ENCODE results near the gene ESRRB.

Gene ESRRB

DNA sequence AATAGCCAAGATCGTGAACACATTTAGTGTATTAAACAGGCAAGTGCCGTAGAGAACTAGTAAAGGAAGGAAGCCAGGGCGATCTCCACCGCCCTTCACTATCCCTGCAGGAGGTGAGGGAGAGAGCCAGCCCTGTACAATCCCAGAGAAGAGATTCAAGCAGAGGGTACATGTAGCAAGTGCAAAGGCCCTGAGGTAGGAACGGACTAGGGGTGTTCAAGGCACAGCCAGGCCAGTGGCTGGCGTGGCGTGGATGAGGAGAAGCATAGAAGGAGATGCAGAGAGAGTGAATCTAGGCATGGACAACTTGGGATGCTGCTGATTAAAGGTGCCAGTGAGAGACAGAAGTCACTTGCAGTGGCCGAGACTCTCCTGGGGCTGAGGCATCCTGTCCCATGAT, 39.1 kb upstream of the ESRRB start:
- Histone ChIP-seq H3K36me3 (ENCODE audit: control insufficient read depth, insufficient read depth, low read length) (no peaks in the 10 kb centered on the region), H3K4me1 (ENCODE audit: control insufficient read depth, insufficient read depth, low read length, poor library complexity, severe bottlenecking) (no peaks in the 10 kb centered on the region), H3K9me3 (ENCODE audit: control insufficient read depth, low read length) (no peaks in the 10 kb centered on the region), H3K4me3 (ENCODE audit: extremely low read depth, insufficient read depth, low read length, poor library complexity, severe bottlenecking) (no peak overlapping the region), H3K27ac (ENCODE audit: low read depth, low read length, severe bottlenecking) (no peak overlapping the region)
- 83 to 85% methylated on average over 8 of the region's 8 CpGs for WGBS, 2 experiments (ENCODE audit: insufficient coverage in 2 of 2)

DNA sequence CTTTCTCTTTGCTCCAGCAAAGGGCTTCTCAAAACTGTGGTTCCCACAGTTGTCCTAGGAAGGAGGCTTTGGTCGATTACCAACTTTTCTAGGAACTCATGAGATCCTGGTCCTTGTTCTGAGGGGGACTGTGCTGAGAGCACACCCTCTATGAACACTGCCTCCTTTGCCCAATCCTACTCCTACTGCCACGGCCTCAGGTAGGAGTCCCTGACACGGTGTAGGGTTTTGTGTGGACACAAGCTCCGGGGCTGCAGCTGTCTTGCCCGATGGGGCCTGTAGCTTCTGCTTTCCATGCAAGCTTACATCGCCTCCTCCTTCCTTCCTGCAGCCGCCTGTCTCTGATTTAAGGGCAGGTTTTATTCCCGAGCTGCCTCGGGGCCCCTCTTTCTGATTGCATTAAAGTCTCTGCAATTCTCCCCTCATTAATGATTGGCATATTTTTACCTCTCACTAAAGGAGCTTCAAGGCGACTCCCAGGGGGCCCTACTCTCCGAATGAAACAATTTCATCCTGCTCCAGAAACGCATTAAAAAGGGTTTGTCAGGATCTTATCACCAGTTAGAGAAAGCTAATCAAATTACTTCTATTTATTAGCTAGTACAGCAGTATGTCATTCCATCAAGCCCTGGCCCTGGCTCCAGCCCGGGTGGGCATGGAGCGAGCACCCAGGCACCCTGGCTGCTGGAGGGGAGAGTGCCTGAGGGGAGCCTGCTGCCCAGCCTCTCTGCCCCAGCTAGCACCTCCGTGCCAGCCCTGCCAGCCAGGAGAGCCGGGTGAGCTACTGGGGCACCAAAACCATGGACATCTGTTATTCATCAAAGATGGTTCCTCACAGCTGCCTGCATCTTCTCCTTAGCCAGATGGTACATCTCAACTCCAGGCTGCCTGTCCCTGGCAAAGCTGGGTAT, 38.0 kb upstream of the ESRRB start:
- no peak overlapping the region for H3K4me3 ChIP-seq (ENCODE audit: extremely low read depth, insufficient read depth, low read length, poor library complexity, severe bottlenecking)
- H3K27ac ChIP-seq (ENCODE audit: low read depth, low read length, severe bottlenecking), result no peak overlapping the region
- H3K4me1 ChIP-seq (ENCODE audit: control insufficient read depth, insufficient read depth, low read length, poor library complexity, severe bottlenecking), result no peaks in the 10 kb centered on the region
- WGBS, 2 experiments (ENCODE audit: insufficient coverage in 2 of 2), result 88% methylated on average over 13 to 15 of the region's 16 CpGs
- no peaks in the 10 kb centered on the region for H3K9me3 ChIP-seq (ENCODE audit: control insufficient read depth, low read length)
- H3K36me3 ChIP-seq (ENCODE audit: control insufficient read depth, insufficient read depth, low read length), result no peaks in the 10 kb centered on the region

DNA sequence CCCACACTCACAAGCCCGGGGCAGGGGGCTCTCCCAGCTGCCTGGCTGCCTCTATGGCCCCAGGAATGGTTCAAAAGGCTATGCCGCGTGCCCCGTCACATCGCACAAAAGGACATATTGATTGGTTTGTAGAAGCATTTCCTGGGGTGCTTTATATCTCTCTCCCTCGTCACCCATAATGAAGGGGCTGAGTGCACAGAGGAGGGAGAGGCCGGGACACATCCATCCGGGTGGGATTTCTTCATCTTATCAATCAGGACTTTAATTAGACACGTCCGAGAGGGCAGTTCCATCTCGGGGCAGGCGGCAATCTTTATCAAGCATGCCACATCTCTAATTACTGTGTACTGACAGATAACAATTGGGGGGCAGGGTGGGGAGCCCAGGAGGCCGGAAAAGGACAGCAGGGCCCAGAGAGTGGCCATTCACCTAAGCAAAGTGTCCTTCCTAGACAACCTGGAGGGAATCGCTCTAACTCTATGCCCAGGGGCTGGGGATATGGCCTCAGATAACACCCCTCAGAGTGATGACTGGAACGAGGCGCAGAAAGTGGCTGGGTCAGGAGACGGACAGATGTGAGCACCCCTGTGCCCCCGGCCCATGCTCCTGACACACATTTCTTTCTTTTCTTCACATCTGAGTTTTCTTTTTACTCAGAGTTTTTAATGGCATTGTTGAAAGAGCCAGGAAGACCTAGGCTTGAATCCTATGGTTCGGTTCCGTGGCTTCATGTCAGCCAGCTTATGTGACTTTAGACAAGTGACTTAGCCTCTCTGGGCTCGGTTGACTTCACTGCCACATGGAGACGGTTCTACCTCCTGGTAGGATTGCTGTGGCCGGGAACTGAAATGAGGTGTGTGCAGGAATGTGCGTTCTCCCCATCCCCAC, 36.0 kb upstream of the ESRRB start:
- Histone ChIP-seq H3K27ac (ENCODE audit: low read depth, low read length, severe bottlenecking) (no peak overlapping the region), H3K4me3 (ENCODE audit: extremely low read depth, insufficient read depth, low read length, poor library complexity, severe bottlenecking) (no peak overlapping the region), H3K36me3 (ENCODE audit: control insufficient read depth, insufficient read depth, low read length) (no peaks in the 10 kb centered on the region), H3K4me1 (ENCODE audit: control insufficient read depth, insufficient read depth, low read length, poor library complexity, severe bottlenecking) (no peaks in the 10 kb centered on the region), H3K9me3 (ENCODE audit: control insufficient read depth, low read length) (peaks cover 4% of the 10 kb centered on the region)
- WGBS, 2 experiments (ENCODE audit: insufficient coverage in 2 of 2), result 76 to 87% methylated on average over 5 to 12 of the region's 24 CpGs

DNA sequence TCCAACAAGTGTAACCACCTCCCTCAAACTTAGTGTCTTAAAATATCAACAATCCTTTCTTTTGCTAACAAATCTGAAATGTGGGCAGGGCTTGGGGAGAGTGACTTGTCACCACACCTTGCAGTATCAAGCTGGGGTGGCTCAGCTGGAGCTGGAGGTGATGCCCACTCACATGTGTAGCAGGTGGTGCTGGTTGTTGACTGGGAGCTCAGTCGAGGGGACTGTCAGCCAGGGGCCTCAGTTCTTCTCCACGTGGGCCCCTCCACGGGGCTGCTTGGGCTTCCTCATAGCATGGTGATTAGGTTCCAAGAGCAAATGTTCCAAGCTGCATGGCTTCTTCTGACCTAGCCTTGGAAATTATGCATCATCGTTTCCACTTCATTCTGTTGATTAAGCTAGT, 32.6 kb upstream of the ESRRB start:
- no peak overlapping the region for H3K4me3 ChIP-seq (ENCODE audit: extremely low read depth, insufficient read depth, low read length, poor library complexity, severe bottlenecking)
- peaks cover 5% of the 10 kb centered on the region for H3K4me1 ChIP-seq (ENCODE audit: control insufficient read depth, insufficient read depth, low read length, poor library complexity, severe bottlenecking)
- no peak overlapping the region for H3K27ac ChIP-seq (ENCODE audit: low read depth, low read length, severe bottlenecking)
- no peaks in the 10 kb centered on the region for H3K36me3 ChIP-seq (ENCODE audit: control insufficient read depth, insufficient read depth, low read length)
- peaks cover 4% of the 10 kb centered on the region for H3K9me3 ChIP-seq (ENCODE audit: control insufficient read depth, low read length)
- WGBS, 2 experiments (ENCODE audit: insufficient coverage in 2 of 2), result 72 to 95% methylated on average over 3 to 4 of the region's 4 CpGs

DNA sequence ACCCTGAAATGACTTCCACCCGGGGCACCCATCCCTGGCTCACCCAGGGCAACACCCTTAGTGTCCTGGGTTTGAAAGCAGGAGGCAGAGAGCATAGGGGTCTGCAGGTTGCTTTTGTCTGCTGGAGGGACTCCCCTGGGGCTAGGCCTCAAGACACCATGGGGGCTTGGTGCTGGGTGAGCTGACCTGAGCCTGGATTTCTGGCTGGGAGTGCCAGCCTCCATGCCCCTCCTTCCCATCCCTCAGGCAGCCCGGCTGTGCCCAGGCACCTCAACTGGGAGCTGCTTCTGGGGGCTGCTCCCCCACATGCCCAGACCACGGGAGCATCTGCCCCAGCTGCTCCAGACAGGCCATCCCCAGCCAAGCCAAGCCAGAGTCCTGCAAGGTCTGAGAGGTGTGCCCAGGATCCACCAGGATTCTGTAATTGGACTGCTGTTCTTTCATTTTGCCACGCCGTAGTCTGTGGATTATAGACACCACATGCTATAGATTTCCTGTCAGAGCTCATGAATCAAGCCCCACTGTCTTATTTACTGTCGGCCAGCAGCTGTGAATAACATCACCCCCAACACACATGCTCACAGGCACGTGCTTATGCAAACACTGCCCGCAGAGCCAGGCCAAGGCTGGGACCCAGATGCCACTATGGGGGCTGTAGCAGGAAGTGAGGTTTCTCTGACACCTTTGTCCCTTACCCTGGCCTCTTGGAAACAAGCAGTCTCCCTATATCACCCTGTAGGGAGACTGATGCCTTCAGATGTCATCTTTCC, 29.4 kb upstream of the ESRRB start:
- Histone ChIP-seq H3K4me3 (ENCODE audit: extremely low read depth, insufficient read depth, low read length, poor library complexity, severe bottlenecking) (no peak overlapping the region), H3K27ac (ENCODE audit: low read depth, low read length, severe bottlenecking) (no peak overlapping the region), H3K9me3 (ENCODE audit: control insufficient read depth, low read length) (peaks cover 4% of the 10 kb centered on the region), H3K36me3 (ENCODE audit: control insufficient read depth, insufficient read depth, low read length) (no peaks in the 10 kb centered on the region), H3K4me1 (ENCODE audit: control insufficient read depth, insufficient read depth, low read length, poor library complexity, severe bottlenecking) (peaks cover 19% of the 10 kb centered on the region)
- WGBS, 2 experiments (ENCODE audit: insufficient coverage in 2 of 2), result 56 to 90% methylated on average over 4 to 5 of the region's 8 CpGs

DNA sequence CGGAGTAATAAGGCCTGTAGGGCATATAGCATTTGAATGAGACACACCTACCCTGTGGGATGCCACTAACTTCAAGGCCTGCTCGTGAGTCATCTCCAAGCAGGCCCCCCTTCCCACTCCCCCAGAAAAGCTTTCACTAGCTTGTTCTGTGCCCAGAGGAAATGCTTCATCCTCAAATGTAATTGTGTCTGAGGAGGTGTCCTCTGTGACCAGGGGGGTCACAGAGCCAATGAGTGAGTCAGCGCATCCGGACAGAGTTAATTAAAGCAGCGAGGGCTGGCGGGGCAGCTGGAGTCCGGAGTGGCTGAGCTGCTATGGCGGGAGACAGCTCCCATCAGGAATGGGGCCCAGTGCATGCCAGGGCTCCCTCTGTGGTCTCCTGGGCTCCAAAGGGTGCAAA, 27.0 kb upstream of the ESRRB start:
- H3K36me3 ChIP-seq (ENCODE audit: control insufficient read depth, insufficient read depth, low read length), result no peaks in the 10 kb centered on the region
- no peak overlapping the region for H3K4me3 ChIP-seq (ENCODE audit: extremely low read depth, insufficient read depth, low read length, poor library complexity, severe bottlenecking)
- WGBS, 2 experiments (ENCODE audit: insufficient coverage in 2 of 2), result 9 to 14% methylated on average over 6 to 7 of the region's 8 CpGs
- no peak overlapping the region for H3K27ac ChIP-seq (ENCODE audit: low read depth, low read length, severe bottlenecking)
- H3K4me1 ChIP-seq (ENCODE audit: control insufficient read depth, insufficient read depth, low read length, poor library complexity, severe bottlenecking), result peaks cover 19% of the 10 kb centered on the region
- no peaks in the 10 kb centered on the region for H3K9me3 ChIP-seq (ENCODE audit: control insufficient read depth, low read length)

DNA sequence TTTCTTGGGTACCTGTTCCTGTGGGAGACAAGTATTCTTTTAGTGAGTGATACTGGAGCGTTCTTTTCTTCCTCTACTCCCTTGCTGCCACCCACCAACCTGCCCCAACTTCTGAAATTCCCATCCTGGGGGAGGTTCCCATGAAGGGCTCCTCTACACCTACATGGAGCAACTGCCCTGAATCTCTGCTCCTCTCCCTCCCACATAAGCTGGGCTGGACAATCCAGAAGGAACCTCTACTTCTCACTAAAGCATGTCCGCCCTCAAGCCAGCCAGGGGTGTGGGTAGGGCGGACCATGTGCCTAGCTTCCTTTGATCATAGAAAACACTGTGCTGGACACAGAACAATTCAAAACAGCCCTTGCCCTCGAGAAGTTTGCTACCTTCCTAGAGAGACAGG, 25.9 kb upstream of the ESRRB start:
- H3K4me3 ChIP-seq (ENCODE audit: extremely low read depth, insufficient read depth, low read length, poor library complexity, severe bottlenecking), result no peak overlapping the region
- peaks cover 19% of the 10 kb centered on the region for H3K4me1 ChIP-seq (ENCODE audit: control insufficient read depth, insufficient read depth, low read length, poor library complexity, severe bottlenecking)
- 72 to 86% methylated on average over 3 of the region's 4 CpGs for WGBS, 2 experiments (ENCODE audit: insufficient coverage in 2 of 2)

DNA sequence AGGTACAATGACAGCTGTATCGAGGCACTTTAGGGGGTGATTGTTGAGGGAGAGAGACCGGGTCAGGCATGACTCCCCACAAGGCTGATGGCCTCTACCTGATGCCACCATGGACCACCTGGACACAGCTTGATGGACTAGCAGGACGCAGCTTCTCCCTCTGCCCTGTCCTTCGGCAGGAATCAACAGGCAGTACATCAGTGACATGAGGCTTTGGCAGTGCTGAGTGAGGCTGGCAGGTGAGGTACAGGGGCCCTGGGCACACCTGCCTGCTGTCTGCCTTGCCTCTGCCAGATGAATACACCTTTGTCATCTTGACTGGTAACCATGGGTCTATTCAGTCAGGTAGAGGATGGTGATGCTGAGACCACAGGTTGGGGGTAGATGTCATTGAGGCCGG, 25.3 kb upstream of the ESRRB start:
- H3K9me3 ChIP-seq (ENCODE audit: control insufficient read depth, low read length), result no peaks in the 10 kb centered on the region
- WGBS, 2 experiments (ENCODE audit: insufficient coverage in 2 of 2), result 91 to 96% methylated on average over 4 of the region's 5 CpGs
- H3K27ac ChIP-seq (ENCODE audit: low read depth, low read length, severe bottlenecking), result no peak overlapping the region
- H3K4me1 ChIP-seq (ENCODE audit: control insufficient read depth, insufficient read depth, low read length, poor library complexity, severe bottlenecking), result peaks cover 19% of the 10 kb centered on the region
- H3K36me3 ChIP-seq (ENCODE audit: control insufficient read depth, insufficient read depth, low read length), result no peaks in the 10 kb centered on the region
- H3K4me3 ChIP-seq (ENCODE audit: extremely low read depth, insufficient read depth, low read length, poor library complexity, severe bottlenecking), result no peak overlapping the region

More for the DNA sequence above, 25.9 kb upstream of the ESRRB start:
- no peaks in the 10 kb centered on the region for H3K36me3 ChIP-seq (ENCODE audit: control insufficient read depth, insufficient read depth, low read length)
- H3K27ac ChIP-seq (ENCODE audit: low read depth, low read length, severe bottlenecking), result no peak overlapping the region
- H3K9me3 ChIP-seq (ENCODE audit: control insufficient read depth, low read length), result no peaks in the 10 kb centered on the region

DNA sequence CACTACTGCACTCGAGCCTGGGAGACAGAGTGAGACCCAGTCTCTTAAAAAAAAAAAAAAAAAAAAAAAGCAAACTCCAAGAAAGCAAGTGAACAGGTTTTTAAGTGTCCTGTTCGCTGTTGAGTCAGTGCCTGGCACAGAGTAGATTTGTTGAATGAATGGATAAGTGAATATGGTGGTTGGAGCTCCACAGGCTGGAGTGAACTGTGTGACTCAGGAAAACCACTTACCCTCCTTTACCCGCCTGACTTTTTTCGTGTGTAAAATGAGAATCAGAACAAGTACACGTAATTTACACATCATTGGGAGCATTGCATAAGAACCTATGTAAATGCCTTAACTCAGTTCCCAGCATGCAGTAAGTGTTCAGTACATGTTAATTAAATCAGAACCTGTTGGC, 24.0 kb upstream of the ESRRB start:
- H3K9me3 ChIP-seq (ENCODE audit: control insufficient read depth, low read length), result no peaks in the 10 kb centered on the region
- H3K36me3 ChIP-seq (ENCODE audit: control insufficient read depth, insufficient read depth, low read length), result no peaks in the 10 kb centered on the region
- H3K27ac ChIP-seq (ENCODE audit: low read depth, low read length, severe bottlenecking), result no peak overlapping the region
- WGBS, 2 experiments (ENCODE audit: insufficient coverage in 2 of 2), result 90 to 93% methylated on average over 3 of the region's 5 CpGs
- H3K4me1 ChIP-seq (ENCODE audit: control insufficient read depth, insufficient read depth, low read length, poor library complexity, severe bottlenecking), result peaks cover 19% of the 10 kb centered on the region
- H3K4me3 ChIP-seq (ENCODE audit: extremely low read depth, insufficient read depth, low read length, poor library complexity, severe bottlenecking), result no peak overlapping the region

DNA sequence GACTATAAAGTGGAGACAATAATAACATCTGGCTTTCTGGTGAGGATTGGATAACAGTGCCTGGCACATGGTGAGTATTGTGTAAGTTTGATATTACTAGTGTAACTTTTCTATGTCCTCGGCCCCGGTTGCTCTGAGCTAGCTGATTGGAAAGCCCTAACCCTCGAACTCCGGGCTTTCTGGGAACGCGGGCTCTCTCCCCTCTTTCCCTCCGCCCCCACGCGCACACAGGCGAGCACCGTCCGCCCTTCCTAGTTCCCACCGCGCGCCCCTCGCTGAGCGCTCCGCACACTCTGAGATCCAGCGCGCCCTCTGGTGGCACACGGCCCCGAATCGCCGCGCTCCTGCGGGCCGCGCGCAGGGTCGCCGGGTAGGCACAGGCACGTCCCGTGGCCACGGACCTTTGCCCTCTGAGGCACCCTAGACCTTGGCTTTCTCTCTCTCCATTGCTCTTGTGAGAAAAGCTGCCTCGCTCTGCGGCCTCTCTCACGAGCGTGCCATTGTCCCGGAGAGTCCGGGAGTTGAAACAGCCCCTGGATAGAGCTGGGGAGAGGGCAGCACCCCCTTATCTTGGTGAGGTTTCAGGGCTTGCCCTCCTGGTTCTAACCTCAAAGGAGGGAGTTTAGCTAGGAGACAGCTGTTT, 23.2 kb upstream of the ESRRB start:
- Histone ChIP-seq H3K27ac (ENCODE audit: low read depth, low read length, severe bottlenecking) (no peak overlapping the region), H3K9me3 (ENCODE audit: control insufficient read depth, low read length) (no peaks in the 10 kb centered on the region), H3K36me3 (ENCODE audit: control insufficient read depth, insufficient read depth, low read length) (no peaks in the 10 kb centered on the region), H3K4me1 (ENCODE audit: control insufficient read depth, insufficient read depth, low read length, poor library complexity, severe bottlenecking) (peaks cover 19% of the 10 kb centered on the region), H3K4me3 (ENCODE audit: extremely low read depth, insufficient read depth, low read length, poor library complexity, severe bottlenecking) (no peak overlapping the region)
- 1 to 3% methylated on average over 29 to 34 of the region's 40 CpGs for WGBS, 2 experiments (ENCODE audit: insufficient coverage in 2 of 2)

Data from mesodermal cell (in vitro differentiated cells).